Stimulated activated naive CD8-positive, alpha-beta T cell treated with anti-CD3 and anti-CD28 coated beads, Interleukin-15, Interleukin-2, amounts not matched to agents 100 U/mL and 50 U/mL, for 24 hours (primary cell): ENCODE results near the gene GADL1.

Source experiments
- ATAC-seq: fragments of 150-1000 bp; cut with Tn5 transposase; one replicate; pipeline ENCODE4 v1.10.0; 2021
- DNase-seq: peaks from one replicate; pipeline ENCODE4 v3.0.0; 2021

Gene GADL1

GRCh38 chr3:30894521-30895251 lies at the start of gene GADL1:
TSS of gene GADL1 (minus strand) at chr3:30894661. CDS start at chr3:30894614, 47 bp downstream.
- peak; percentile 24 for DNase-seq
- peak; percentile 49 for ATAC-seq

GRCh38 chr3:30944124-30944523 lies 49.7 kb upstream of the GADL1 start:
- ATAC-seq (no peak), DNase-seq (no peak)

GRCh38 chr3:30943206-30943605 lies 48.7 kb upstream of the GADL1 start:
- DNase-seq (no peak), ATAC-seq (no peak)

DNA sequence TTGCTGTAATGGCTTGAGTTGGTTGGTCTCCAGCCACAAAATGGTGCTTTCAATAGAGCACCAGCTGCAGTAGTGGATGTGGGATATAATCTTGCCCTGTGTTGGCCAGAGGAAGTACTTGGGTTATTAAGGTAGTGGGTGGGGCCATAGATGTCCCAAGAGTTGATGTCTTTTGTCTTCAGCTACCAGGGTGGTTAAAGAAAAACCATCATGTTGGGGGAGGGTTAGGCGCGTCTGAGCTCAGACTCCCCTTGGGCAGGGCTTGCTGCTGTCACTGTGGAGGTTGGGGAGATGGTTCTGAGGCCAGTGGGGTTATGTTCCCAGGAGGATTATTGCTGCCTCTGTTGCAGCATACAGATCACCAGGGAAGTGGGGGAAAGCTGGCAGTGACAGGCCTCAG lies 46.9 kb upstream of the GADL1 start:
- ATAC-seq = no peak
- no peak for DNase-seq

GRCh38 chr3:30940740-30941139 lies 46.3 kb upstream of the GADL1 start:
- ATAC-seq = no peak
- DNase-seq = no peak

GRCh38 chr3:30934208-30934550 lies 39.7 kb upstream of the GADL1 start:
- DNase-seq = no peak
- no peak for ATAC-seq

GRCh38 chr3:30933478-30934207 lies 39.2 kb upstream of the GADL1 start:
- ATAC-seq (no peak), DNase-seq (no peak)

DNA sequence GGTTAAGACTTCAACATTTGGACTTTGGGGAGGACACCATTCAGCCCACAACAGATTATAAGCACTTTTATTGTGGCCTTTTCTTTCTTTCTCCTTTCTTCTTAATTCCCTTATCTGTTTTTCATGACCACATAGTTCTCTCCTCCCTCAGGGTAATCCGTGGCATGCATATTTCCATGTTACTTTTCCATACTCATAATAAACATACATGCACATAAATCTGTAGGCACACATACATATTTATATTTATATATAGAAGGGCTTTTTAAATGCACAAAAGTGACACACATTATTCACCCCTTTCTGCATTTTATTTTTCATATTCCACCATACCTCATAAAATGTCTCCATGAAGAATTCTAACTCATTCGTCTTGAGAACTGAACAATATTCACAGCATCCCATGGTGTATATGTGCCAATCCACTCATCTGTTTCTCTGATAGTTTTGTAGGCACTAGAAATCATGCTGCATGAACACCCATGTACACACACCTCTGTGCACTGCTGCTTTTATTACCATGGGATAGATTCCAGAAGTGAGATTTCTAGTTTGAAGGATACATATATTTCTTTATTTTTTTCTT lies 38.1 kb upstream of the GADL1 start:
- ATAC-seq = no peak
- no peak for DNase-seq

GRCh38 chr3:30924763-30925162 lies 30.3 kb upstream of the GADL1 start:
- no peak for ATAC-seq
- DNase-seq = no peak

GRCh38 chr3:30919564-30919963 lies 25.1 kb upstream of the GADL1 start:
- ATAC-seq (no peak), DNase-seq (no peak)

DNA sequence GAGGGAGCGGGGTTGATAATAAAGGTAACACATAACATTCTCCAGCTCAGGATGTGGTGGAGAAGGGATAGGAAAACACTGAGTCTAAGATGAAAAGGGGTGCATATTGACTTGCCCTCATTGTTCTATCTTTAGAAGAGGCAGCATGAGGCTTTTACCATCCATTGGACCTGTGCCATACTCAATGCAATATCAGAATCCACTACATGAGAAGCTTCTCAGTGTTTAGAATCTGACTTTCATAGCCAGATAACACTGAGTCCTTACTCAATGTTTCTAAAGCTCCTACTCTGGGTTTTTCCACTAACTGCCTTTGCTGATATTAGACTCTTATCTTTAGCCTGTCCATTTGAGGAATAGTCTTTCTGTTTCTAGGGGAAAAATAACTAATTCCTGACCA lies 24.3 kb upstream of the GADL1 start:
- ATAC-seq (no peak), DNase-seq (no peak)

DNA sequence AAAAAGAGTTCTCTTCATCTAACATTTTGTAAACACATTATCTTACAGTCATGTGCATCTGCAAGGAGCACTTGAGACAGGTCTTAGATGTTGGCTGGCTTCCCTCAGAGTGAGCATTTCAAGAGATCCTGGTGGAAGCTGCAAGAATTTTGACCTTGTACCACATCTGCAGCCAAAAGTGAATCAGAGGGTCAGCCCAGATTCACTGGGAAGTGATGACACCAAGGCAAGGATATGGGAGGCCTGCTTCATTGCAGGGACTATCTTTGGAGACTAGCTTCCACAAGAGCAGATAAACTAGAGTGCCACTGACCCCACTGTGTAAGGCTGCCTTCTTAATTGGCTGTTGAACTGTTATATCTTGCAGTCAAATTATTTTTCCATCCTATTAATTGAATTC lies 21.3 kb upstream of the GADL1 start:
- DNase-seq (no peak), ATAC-seq (peak; percentile 28)

DNA sequence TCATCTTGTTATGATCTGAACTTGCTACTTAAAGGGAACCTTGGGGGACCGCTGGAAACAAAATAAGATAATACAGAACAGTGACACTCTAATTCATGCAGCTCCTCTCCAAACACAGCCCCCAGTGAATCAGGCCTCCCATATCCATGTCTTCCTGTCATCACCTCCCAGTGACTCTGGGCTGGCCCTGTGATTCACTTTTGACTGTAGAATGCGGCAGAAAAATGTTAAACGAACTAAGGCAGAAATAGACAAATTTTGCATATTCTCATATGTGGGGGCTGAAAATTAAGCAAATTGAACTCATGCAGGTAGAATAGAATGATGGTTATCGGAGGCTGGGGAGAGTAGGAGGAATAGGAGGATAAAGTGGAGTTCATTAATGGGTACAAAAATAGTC lies 20.2 kb upstream of the GADL1 start:
- no peak for DNase-seq
- no peak for ATAC-seq

DNA sequence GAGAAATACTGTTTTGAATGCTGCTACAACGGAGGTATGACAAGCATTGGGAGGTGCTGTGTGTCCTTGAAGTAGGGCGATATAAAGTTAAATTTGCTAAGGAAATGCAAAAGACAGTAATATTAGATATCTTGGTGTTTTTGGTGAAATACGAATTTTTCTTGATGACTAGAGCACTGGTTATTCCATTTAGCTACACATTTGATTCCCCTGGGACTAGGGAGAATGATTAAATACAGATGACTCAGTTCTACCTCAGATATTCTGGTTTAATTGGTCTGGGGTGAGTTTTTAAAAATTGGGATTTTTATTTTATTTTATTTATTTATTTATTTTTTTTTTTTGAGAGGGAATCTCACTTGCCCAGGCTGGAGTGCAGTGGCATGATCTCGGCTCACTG lies 18.7 kb upstream of the GADL1 start:
- DNase-seq = no peak
- no peak for ATAC-seq

- DNase-seq (no peak), ATAC-seq (no peak)
Measured at GRCh38 chr3:30912301-30912700, 17.8 kb upstream of the GADL1 start.

GRCh38 chr3:30908456-30909037 lies 14.1 kb upstream of the GADL1 start:
- DNase-seq (no peak), ATAC-seq (no peak)

DNA sequence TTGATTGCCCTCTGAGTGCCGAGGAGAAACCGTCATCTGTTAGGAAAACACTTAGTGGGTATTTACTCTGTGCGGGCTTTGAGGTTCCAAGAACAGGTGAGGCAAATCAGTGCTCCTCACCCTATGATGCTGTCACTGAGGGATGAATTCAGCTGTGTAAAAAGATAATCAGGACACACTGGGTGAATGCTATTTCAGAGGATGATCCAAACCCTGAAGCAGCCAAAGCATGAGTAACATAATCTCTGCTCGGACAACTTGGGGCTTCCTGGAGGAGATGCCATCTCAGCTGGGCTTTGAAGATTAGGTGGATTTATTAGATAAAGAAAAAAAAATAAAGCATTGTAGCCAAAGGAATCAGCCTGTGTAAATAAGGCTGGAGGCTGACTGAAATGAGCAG lies 10.5 kb upstream of the GADL1 start:
- no peak for DNase-seq
- ATAC-seq = no peak

DNA sequence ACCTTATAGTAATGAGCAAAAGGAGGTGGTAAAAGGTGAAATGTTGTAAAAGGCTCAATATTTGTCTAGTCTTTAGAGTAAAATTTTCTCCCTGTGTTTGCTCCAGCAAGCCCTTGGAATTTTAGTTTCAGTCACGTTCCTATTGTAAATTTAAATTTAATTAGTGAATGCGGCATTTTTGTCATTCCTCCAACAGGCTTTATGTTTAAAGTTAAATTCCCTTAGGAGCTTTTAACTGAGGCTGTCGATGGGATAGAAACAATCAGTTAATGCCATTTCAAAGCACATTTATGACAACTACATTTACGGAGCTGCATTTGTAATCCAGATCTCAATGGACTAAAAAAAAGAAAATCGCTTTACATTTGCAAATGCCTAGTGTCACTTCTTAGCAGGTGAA lies 868 bp upstream of the GADL1 start:
- DNase-seq = no peak

DNA sequence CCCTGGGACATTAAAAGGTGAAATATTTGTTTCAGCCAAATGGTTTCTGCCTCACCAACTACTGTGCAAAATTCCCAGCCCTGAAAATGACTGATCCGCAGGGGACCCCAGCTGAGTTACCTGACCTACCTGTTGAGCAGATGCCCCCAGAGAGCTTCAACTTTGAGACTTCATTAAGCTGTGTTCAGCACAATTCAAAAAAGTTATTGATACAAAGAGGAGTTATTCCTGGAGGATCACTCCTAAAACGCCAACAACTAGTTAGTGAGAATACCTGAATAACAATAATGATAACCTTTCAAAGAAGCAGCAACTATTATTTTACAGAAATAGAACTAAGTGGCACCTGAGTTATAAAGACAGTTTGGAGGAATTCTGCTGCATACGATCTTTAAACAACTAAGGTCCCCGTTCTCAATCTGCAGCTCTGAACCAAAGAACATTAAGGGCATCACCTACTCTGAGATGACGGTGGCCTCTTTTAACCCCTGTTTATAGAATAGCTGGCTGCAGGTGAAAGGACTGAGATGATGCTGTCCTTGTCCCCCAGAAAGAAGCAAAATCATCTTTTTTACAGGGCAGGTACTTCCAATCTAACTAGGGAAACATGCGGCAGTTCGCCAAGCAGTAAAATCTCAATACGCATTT lies 659 bp downstream of the GADL1 start:
- no peak for DNase-seq
- ATAC-seq = no peak

More for the DNA sequence above, 868 bp upstream of the GADL1 start:
- no peak for ATAC-seq

DNA sequence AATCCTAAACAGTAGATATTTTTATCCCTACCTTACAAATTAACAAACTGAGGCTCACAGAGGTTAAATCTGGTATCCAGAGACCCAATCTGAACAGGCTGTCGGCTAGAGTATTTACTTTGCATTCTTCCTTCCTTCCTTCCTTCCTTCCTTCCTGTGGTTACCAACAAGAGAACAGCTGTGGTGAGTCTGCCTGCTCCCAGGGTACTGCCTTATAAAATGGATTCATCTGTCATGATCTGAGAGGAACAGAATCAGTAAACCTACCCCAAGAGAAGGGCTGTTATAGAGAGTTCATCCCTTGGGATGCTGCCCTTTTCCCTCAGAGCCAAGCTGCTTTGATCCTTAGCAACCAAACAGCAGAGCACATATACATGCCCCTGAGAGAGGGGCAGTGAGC lies 3.6 kb downstream of the GADL1 start:
- ATAC-seq (no peak), DNase-seq (no peak)

- no peak for DNase-seq
- ATAC-seq = no peak
Measured at GRCh38 chr3:30886888-30887287, 7.6 kb downstream of the GADL1 start.

DNA sequence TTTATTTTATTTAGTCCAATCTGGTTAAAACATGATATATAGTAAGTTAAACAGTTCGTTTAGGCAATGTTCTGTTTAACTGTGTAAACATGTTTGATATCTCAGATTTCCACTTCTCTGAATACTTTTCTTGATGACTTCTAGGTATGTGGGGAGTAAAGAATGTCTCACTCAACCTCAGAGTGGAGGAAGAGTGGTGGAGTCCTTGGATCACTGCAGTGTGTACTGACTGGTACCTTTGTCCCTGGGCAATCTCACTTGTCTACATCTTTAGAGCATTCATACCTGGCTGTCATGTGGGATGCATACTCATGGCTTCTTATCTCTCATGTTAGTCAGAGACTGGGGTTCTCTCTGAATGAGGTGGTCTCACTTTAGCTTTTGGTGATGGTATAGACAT lies 15.6 kb downstream of the GADL1 start:
- no peak for ATAC-seq
- DNase-seq = no peak

DNA sequence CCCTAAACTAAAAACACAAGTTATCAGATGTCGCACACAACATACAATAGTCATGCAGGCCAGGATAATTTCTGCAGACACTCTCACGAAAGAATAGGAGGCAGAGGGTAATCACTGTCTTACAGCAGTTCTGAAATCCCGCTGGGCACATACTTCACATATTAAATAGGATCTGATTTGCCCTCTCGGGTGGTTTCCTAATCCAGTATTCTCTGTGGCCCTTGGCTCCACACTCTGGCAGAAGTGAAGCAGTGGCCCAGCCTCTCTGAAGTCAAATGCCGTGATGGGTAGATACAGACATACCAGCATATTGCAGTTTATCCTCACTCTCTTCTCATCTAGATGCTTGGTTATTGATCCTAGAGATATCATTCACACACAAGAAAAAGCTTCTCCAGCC lies 19.0 kb downstream of the GADL1 start:
- ATAC-seq (no peak), DNase-seq (no peak)
